ENCODE measurements around the gene GRID2.

GRCh38 chr4:93730251-93730650, 1426.5 kb downstream of the GRID2 start:
- no peak for TF ChIP-seq CTCF (conservative IDR thresholded peaks at IDR 0.05)
- TF ChIP-seq ZFX (IDR thresholded peaks at IDR 0.05): no peak
